Aorta (tissue), 5 donors: ENCODE results near the gene SLC6A11. TPM values are rescaled to one million over a fixed set of nuclear protein-coding genes. Genes with fewer than 3 reads are reported as not detected.

Experiments
- ATAC-seq: fragments of 200-7000 bp; cut with Tn5 transposase; one replicate; pipeline ENCODE4 v1.9.1; 2022; ENCODE audit warnings: moderate library complexity; ENCODE audit not compliant: low FRiP score
- DNase-seq, 2 donors: peaks; one replicate each; pipeline ENCODE4 v3.0.0-alpha.2; 2020
- H3K27ac ChIP-seq, 2 donors: one replicate each; pipeline ENCODE4 v1.5.1; 2013; ENCODE audit warnings: low read length in 2 of 2, mild to moderate bottlenecking in 2 of 2, moderate library complexity in 2 of 2, control low read depth in 1 of 2, inconsistent platforms in 1 of 2, low read depth in 1 of 2
- H3K27me3 ChIP-seq, 2 donors: one replicate each; pipeline ENCODE4 v1.6.1; 2013; ENCODE audit warnings: control low read depth in 1 of 2, low read length in 1 of 2, mild to moderate bottlenecking in 1 of 2, moderate library complexity in 1 of 2; ENCODE audit not compliant: insufficient read depth in 2 of 2, control insufficient read depth in 1 of 2
- H3K36me3 ChIP-seq, 2 donors: one replicate each; pipeline ENCODE4 v1.6.1; 2013; ENCODE audit warnings: control low read depth in 1 of 2, low read length in 1 of 2, mild to moderate bottlenecking in 1 of 2; ENCODE audit not compliant: insufficient read depth in 2 of 2, control insufficient read depth in 1 of 2
- H3K4me1 ChIP-seq, 2 donors: one replicate each; pipeline ENCODE4 v1.6.1; 2013; ENCODE audit warnings: low read length in 2 of 2, control low read depth in 1 of 2, mild to moderate bottlenecking in 1 of 2, moderate library complexity in 1 of 2; ENCODE audit not compliant: insufficient read depth in 2 of 2, control insufficient read depth in 1 of 2
- H3K4me3 ChIP-seq, 2 donors: one replicate each; pipeline ENCODE4 v1.5.1; 2013; ENCODE audit warnings: low read length in 2 of 2, control low read depth in 1 of 2, mild to moderate bottlenecking in 1 of 2
- H3K9me3 ChIP-seq: one replicate; pipeline ENCODE4 v1.6.1; 2013; ENCODE audit warnings: mild to moderate bottlenecking, low read length; ENCODE audit not compliant: control insufficient read depth
- WGBS, 2 donors: extraction: QIAGEN DNeasy Blood & Tissue Kit; methylation state at CpG; one replicate each; pipeline ENCODE4 v1.1.7; 2013; 5-methylcytosine and 5-hydroxymethylcytosine counted together
- intact Hi-C, 2 donors: fragments of 100-400 bp; cut with DNase I; formaldehyde crosslinking; loops; one replicate each; pipeline versions ENCODE4 v1.14.2 to v1.15.0; 2022
- polyA plus RNA-seq, 2 donors: library from polyadenylated mRNA; stranded (reverse); fragments of 200-250 nt; gene quantifications; one replicate each; pipeline ENCODE4 v1.2.3, GENCODE V29; 2013
- total RNA-seq, 2 donors: library from RNA; stranded (reverse); fragmentation: NEBNext Ultra II Directional; extraction: Animal tissue kit (Norgen Biotek cat#: 25700); gene quantifications; one replicate each; pipeline ENCODE4 v1.2.1, GENCODE V29; 2021
- donor health status: healthy with polysubstance abuse.
- donor health status: Bipolar disorder and iron deficiency.
- donor health status: DM: no; HTN: no; CAD: no.
- donor health status: DM: no; HTN: no; CAD: no.
- donor health status: DM: yes; HTN: yes; CAD: no.

Gene SLC6A11
- total and polyA plus RNA-seq, 4 donors = not detected

- no peak for DNase-seq
Observed at GRCh38 chr3:10808130-10808735, 7.8 kb upstream of the SLC6A11 start.

DNA sequence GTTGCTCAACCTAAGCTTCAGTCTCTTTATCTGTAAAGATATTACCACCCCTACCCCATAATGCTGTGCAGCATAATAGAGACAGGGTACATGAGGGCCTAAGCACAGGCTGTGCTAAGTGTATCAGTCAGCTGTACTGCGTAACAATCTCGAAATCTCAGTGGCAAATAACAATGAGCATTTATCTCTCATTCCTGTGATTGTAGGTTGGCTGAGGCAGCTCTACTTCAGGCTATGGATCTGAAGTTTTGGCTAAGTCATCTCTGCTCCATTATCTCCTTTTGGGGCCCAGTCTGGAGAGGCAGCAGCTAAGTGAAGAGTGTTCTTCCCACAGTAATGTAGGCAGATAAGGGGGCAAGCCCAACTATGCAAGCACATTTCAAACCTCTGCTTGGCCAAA lies 7.1 kb upstream of the SLC6A11 start:
- H3K4me1 ChIP-seq = no peaks in the 10 kb centered on the region
- no peak overlapping the region for H3K4me3 ChIP-seq
- no peaks in the 10 kb centered on the region for H3K36me3 ChIP-seq
- 81 to 92% methylated on average over 2 of the region's 2 CpGs for WGBS, 2 donors
- H3K27me3 ChIP-seq = no peaks in the 10 kb centered on the region
- intact Hi-C loops = no loop called here
- no peak overlapping the region for H3K27ac ChIP-seq
- ATAC-seq (no peak), DNase-seq (no peak)
- H3K9me3 ChIP-seq = peaks cover 4% of the 10 kb centered on the region

More at GRCh38 chr3:10808130-10808735, 7.8 kb upstream of the SLC6A11 start:
- Histone ChIP-seq H3K27me3 (no peaks in the 10 kb centered on the region), H3K4me1 (no peaks in the 10 kb centered on the region), H3K27ac (no peak overlapping the region), H3K36me3 (no peaks in the 10 kb centered on the region), H3K9me3 (peaks cover 4% of the 10 kb centered on the region), H3K4me3 (no peak overlapping the region)
- ATAC-seq = no peak
- intact Hi-C loops = no loop called here
- WGBS, 2 donors = 74 to 79% methylated on average over 1 of the region's 1 CpG

GRCh38 chr3:10810376-10810775 lies 5.7 kb upstream of the SLC6A11 start:
- Histone ChIP-seq H3K27me3 (no peaks in the 10 kb centered on the region), H3K27ac (no peak overlapping the region), H3K4me3 (no peak overlapping the region), H3K4me1 (no peaks in the 10 kb centered on the region), H3K9me3 (peaks cover 4% of the 10 kb centered on the region), H3K36me3 (no peaks in the 10 kb centered on the region)
- intact Hi-C loops = no loop called here
- WGBS, 2 donors = 71 to 90% methylated on average over 3 of the region's 3 CpGs
- DNase-seq = no peak
- no peak for ATAC-seq

- WGBS, 2 donors = 45 to 52% methylated on average over 1 of the region's 1 CpG
- DNase-seq (no peak), ATAC-seq (no peak)
- Histone ChIP-seq H3K4me1 (no peaks in the 10 kb centered on the region), H3K27ac (no peak overlapping the region), H3K36me3 (no peaks in the 10 kb centered on the region), H3K4me3 (no peak overlapping the region), H3K27me3 (no peaks in the 10 kb centered on the region), H3K9me3 (peaks cover 3% of the 10 kb centered on the region)
- intact Hi-C loops = no loop called here
Observed at GRCh38 chr3:10813425-10813824, 2.6 kb upstream of the SLC6A11 start.

GRCh38 chr3:10814623-10815022 lies 1.4 kb upstream of the SLC6A11 start:
- intact Hi-C loops = no loop called here
- DNase-seq = no peak
- 60 to 66% methylated on average over 7 of the region's 7 CpGs for WGBS, 2 donors
- Histone ChIP-seq H3K4me3 (no peak overlapping the region), H3K27ac (no peak overlapping the region), H3K4me1 (no peaks in the 10 kb centered on the region), H3K36me3 (no peaks in the 10 kb centered on the region), H3K9me3 (no peaks in the 10 kb centered on the region), H3K27me3 (no peaks in the 10 kb centered on the region)
- no peak for ATAC-seq

- WGBS, 2 donors = 77 to 79% methylated on average over 10 of the region's 10 CpGs
- no peaks in the 10 kb centered on the region for H3K27me3 ChIP-seq
Observed at GRCh38 chr3:10815487-10815886, 541 bp upstream of the SLC6A11 start.

DNA sequence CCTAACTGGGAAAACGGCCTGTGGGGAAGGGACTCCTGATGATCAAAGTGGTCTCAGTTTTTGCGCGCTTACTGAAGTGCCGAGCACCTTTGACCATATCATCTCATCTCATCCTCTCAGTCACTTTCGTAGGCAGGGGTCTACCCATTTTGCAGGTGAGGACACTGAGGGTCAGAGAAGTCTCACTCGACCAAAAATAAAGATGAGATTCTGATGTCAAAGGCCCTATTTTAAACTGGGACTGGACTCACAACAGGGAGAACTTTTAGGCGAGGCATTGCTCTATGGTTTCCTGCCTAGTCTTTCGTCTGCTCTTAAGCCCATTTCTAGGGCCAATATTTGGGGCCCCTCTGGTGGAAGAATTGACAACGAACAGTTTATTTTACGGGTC lies 830 bp downstream of the SLC6A11 start:
- Histone ChIP-seq H3K36me3 (no peaks in the 10 kb centered on the region), H3K4me1 (no peaks in the 10 kb centered on the region), H3K27ac (no peak overlapping the region), H3K4me3 (no peak overlapping the region), H3K27me3 (no peaks in the 10 kb centered on the region), H3K9me3 (no peaks in the 10 kb centered on the region)
- intact Hi-C loops = no loop called here
- 63 to 70% methylated on average over 10 of the region's 10 CpGs for WGBS, 2 donors
- no peak for ATAC-seq
- DNase-seq = no peak

More at GRCh38 chr3:10815487-10815886, 541 bp upstream of the SLC6A11 start:
- intact Hi-C loops = no loop called here
- H3K27ac ChIP-seq = no peak overlapping the region
- no peaks in the 10 kb centered on the region for H3K4me1 ChIP-seq
- H3K36me3 ChIP-seq = no peaks in the 10 kb centered on the region
- H3K9me3 ChIP-seq = no peaks in the 10 kb centered on the region
- DNase-seq (no peak), ATAC-seq (no peak)
- no peak overlapping the region for H3K4me3 ChIP-seq

- no peaks in the 10 kb centered on the region for H3K36me3 ChIP-seq
- 47 to 49% methylated on average over 11 of the region's 11 CpGs for WGBS, 2 donors
- H3K9me3 ChIP-seq = no peaks in the 10 kb centered on the region
- no peaks in the 10 kb centered on the region for H3K4me1 ChIP-seq
- DNase-seq (no peak), ATAC-seq (no peak)
- intact Hi-C loops = no loop called here
- H3K4me3 ChIP-seq = no peak overlapping the region
- H3K27me3 ChIP-seq = no peaks in the 10 kb centered on the region
- H3K27ac ChIP-seq = no peak overlapping the region
Observed at GRCh38 chr3:10817506-10817905, 1.5 kb downstream of the SLC6A11 start.

GRCh38 chr3:10822055-10822454 lies 6.0 kb downstream of the SLC6A11 start:
- no peak for ATAC-seq

More at GRCh38 chr3:10822055-10822454, 6.0 kb downstream of the SLC6A11 start:
- no peaks in the 10 kb centered on the region for H3K9me3 ChIP-seq
- H3K4me3 ChIP-seq = no peak overlapping the region
- DNase-seq = no peak
- H3K36me3 ChIP-seq = no peaks in the 10 kb centered on the region
- H3K27ac ChIP-seq = no peak overlapping the region
- no peaks in the 10 kb centered on the region for H3K27me3 ChIP-seq
- 74 to 76% methylated on average over 5 of the region's 5 CpGs for WGBS, 2 donors
- no peaks in the 10 kb centered on the region for H3K4me1 ChIP-seq
- intact Hi-C loops = no loop called here
